Measurements from ENCODE around the gene ERF. TPM values are rescaled to one million over a fixed set of nuclear protein-coding genes. Genes with fewer than 3 reads are reported as not detected.

Gene ERF
- total and polyA plus RNA-seq, 2 of the 8 experiments (the other 6 are each of a cell fraction or from before 2014, with no cell fraction given) = 43.7 to 62.7 TPM

DNA sequence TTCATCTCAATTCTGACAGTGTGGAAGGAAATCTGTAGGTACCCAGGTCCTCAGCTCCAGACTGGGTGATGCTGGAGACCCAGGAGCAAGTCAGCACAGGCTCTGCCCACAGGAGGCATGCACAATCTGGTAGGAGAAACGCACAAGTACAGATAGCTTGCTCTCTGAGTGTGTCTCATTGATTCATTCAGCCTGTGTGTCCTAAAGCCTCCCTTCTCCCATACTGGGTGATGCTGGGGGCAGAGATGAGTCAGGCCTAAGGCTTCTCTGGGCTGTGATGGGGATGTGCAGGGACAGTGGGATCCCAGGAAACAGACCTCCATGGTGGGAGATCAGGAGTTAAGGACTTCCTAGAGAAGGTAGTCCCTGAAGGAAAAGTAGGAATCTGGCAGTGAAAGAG lies 28.0 kb downstream of the ERF start (continued):
- TF ChIP-seq SAP30 (IDR thresholded peaks at IDR 0.05; ENCODE audit: insufficient read depth, insufficient replicate concordance, low read length) (no peak), MAX (IDR thresholded peaks at IDR 0.05) (no peak)
